Tracheal epithelial cell (primary cell): ENCODE measurements around the gene CARNS1. TPM values are rescaled to one million over a fixed set of nuclear protein-coding genes. Genes with fewer than 3 reads are reported as not detected.

Experiments used
- total RNA-seq: library from RNA; depleted of rRNA; stranded (reverse); fragments of >200 nt; gene quantifications from 2 replicates; pipeline ENCODE4 v1.2.1, GENCODE V29; 2014

The CARNS1 gene
- total RNA-seq, result 0.24 TPM in 1 of 2 replicates, not detected in the other

DNA sequence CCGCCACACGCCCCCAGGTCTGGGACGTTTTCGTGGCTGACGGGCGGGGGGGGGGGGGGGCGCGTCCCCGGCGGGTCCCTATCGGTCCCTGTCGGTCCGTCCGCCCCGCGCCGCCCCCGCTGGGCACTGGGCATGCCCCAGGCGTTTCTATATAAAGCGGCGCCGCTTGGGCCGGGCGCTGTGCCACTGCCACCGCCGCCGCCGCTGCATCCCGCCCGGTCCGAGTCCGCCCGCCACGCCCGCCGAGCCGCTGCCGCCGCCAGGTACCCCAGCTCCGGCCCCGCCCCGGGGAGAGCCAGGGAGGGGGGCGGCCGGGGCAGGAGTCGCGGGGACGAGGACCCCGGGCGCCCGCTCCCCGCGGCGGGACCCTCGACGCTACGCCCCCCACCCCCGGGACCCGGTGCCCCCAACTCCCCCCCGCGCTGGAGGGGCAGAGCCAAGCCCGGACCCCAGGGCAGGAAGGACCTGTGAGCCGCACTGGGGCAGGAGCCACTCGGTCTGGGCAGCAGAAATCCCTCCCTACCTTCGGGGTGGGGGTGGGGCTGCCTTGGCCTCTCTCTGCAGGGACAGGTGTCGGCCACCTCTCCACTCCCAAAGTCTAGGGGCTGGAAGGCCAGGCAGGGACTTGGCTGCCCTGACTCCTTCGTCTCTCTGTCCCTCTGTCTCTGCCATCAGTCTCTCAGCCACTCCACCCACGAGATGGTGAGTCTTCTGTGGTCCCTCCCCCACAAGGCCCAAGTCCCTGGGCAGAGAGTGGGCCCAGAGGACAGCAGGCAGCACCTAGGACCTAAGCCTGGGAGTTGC, at the start of gene CARNS1:
Gene CARNS1 (plus strand): TSS at position 178 of the 804 bp plus-strand sequence. CDS start 522 bp downstream, at position 700.

DNA sequence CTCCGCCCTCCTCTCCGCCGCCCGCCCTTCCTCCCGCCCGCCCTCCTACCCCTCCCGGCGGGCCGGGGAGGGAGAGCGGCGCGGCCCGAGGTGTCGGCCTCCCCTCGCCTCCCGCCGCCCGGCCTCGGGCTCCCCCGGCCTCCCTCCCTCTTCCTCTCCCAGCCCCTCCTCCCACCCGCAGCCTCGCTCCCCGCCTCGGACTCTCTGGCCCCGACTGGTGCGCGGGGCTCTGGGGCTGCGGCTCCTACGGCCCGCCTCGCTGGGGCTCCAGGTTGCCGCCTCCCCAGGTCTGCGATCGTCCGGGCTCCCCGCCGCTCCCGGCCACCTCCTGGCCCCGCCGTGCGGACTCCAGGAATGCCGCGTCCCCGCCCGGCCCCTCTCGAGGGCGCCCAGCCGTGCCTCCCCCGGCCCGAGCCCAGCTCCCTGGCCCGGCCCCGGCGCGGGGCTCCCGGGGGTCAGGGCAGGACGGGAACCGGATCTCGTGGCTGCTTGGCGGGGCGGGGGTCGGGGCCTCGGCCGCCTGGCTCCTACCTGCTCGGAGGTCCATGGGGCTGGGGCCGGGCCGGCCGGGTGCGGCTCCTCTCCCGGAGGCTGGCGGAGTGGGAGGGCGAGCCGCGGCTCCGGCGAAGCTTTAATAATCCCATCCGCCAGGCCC, 42.4 kb upstream of the CARNS1 start, which contains the start of gene CLCF1:
Gene CLCF1 (minus strand): TSS at position 606 of the 655 bp plus-strand sequence. CDS start 59 bp downstream, at position 547.

GRCh38 chr11:67391304-67392182, 23.9 kb upstream of the CARNS1 start, which contains the start of gene RAD9A:
Gene RAD9A (plus strand): TSS chr11:67391986. CDS start chr11:67392045, 59 bp downstream.

DNA sequence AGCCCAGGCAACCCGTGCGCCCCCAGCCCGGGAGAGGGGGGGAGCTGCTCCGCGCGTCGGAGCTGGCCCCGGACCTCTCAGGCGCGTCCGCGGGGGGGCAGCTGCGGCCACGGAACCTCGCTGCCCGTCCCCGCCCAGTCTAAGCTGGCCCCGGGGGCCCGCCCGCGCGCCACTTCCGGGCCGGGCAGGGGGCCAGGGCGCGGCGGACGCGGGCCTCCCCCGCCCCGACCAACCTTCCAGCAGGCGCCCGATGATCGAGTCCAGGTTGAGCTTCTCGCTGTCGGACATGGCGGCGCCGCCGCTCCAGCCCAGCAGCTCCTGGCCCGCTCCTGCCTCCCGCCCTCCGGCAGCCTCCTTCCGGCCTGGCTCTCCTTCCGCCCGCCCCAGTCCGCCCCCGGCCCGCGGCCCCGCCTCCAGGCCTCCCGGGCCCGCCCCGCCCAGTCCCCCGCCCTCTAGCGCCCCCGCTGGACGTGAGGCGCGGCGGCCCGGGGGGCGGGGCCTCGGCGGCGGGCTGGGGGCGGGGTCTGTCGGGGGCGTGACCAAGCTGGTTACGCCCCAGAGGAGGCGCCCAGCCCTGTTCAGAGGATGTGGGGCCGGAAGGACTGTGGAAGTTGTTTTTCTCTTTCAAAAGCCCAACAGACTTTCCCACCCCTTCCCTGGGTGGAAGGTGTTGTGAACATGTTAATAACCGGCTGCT, 13.8 kb upstream of the CARNS1 start, which contains the start of gene PPP1CA:
Gene PPP1CA (minus strand): TSS at position 364 of the 697 bp plus-strand sequence. CDS start 76 bp downstream, at position 288.

GRCh38 chr11:67428052-67429001, 12.8 kb downstream of the CARNS1 start, which contains the start of gene RPS6KB2:
Gene RPS6KB2 (plus strand): TSS chr11:67428494. CDS start chr11:67428546, 52 bp downstream.

GRCh38 chr11:67437082-67437808, 21.8 kb downstream of the CARNS1 start, which contains the start of gene PTPRCAP:
Gene PTPRCAP (minus strand): TSS chr11:67437682. CDS start chr11:67437619, 63 bp downstream.

DNA sequence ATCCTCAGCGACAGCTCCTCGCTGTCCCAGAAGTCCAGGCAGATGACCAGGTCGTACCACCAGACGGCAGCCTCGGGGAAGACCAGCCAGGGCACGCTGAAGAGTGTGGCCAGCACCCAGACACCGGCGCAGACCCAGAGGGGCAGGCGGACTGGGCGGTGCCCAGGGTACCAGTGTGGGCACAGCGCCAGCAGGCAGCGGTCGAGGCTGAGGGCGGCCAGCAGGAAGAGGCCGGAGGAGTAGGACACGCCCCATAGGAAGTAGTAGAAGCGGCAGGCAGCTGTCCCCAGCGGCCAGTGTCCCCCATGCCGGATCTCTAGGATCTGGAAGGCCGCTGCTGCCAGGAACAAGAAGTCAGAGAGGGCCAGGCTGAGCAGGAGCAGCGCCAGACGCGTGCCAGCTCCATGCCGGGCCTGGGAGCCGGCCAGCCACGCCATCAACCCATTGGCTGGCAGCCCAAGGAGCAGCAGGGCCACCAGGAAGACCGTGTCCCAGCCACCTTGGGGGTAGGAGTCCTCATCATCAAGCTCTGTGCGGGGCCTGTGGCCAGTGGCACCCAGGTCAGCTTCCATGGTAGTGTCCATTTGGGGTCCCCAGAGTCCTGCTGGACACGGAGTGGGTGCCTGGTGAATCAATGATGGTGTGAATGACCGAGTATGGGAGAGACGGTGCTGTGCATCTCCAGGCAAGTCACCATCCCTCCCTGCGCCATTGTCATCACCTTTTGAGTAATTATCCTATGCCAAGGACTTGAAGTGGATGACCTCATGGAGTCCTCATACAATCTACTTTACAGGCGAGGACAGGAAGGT, 36.9 kb downstream of the CARNS1 start, which contains the start of gene GPR152:
Gene GPR152 (minus strand): TSS at position 589 of the 812 bp plus-strand sequence. CDS start 5 bp downstream, at position 584.

DNA sequence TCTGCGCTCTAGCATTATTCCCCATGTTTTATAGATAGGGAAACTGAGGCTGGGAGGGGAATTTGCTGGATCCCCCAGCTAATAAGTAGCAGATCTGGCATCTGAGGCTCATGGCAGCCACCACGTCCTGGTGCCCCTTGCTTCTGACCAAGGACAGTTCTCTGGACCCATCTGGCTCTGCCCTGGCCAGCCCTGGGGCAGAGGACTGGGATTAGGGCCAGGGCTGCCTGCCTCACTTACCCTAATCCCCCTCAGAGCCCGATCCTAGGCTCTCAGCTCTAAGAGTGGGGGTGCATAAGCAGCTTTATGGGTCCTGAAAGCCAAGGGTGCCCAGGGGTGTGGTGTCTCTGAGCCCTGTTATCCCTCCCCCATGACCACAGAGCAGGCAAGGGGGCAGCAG, 39.6 kb downstream of the CARNS1 start, which contains the start of gene CABP4:
Gene CABP4 (plus strand): TSS at position 301 of the 400 bp plus-strand sequence. CDS start 70 bp downstream, at position 371.

DNA sequence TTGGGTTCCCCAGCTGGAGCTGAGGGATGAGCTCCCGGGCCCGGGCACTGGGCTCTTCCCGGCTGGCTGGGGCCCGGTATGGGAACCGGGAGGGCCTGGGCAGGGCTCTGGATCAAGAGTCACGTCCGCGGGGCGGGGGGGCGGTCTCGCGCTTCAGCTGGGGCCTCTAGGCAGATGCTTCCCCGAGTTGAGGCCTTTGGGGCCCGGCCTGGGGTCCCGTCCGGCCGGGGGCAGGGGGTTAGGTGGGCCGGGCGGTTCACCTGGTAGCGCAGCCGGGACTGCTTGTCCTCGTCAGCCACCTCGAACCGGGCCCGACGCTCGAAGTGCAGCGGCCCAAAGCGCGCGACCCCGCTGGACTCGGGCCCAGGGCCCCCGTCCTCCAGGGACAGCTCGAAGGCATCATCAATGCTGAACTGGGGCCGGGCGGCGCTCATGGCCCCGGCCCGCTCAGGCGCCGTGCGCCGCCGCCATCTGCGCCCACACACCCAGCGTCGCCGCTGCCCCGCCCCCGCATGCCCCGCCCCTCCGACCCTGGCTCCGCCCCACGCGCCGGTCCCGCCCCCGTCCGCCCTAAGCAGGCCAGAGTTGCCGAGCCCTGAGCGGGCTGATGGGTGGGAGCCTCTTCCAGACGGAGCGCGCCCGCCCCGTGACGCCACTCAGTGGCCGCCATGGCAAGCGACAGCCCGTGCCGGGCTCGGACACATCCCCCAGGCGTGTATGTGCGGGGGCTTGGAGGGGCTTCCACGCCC, 53.5 kb downstream of the CARNS1 start, which contains the start of gene TMEM134:
Gene TMEM134 (minus strand): TSS at position 493 of the 749 bp plus-strand sequence. CDS start 59 bp downstream, at position 434.

Other genes starting within 250 kb of the CARNS1 start
- gene GRK2, start 149.2 kb upstream of the CARNS1 start, total RNA-seq, result 49.9 and 64.4 TPM in 2 replicates
- gene ANKRD13D, start 126.4 kb upstream of the CARNS1 start, total RNA-seq, result 36.9 and 39.9 TPM in 2 replicates
- gene SSH3, start 112.1 kb upstream of the CARNS1 start, total RNA-seq, result 36.6 and 69.7 TPM in 2 replicates
- gene POLD4, start 62.1 kb upstream of the CARNS1 start, total RNA-seq, result 60.0 and 71.2 TPM in 2 replicates
- 3.0 and 8.9 TPM in 2 replicates for gene CLCF1, start 42.1 kb upstream of the CARNS1 start, total RNA-seq
- 8.7 TPM in 2 replicates for gene RAD9A, start 23.7 kb upstream of the CARNS1 start, total RNA-seq
- gene PPP1CA, start 13.8 kb upstream of the CARNS1 start, total RNA-seq, result 206 and 244 TPM in 2 replicates
- not detected in 2 replicates for gene TBC1D10C, start 11.6 kb upstream of the CARNS1 start, total RNA-seq
- gene RPS6KB2, start 12.8 kb downstream of the CARNS1 start, total RNA-seq, result 43.9 and 55.4 TPM in 2 replicates
- 0.24 TPM in 1 of 2 replicates, not detected in the other for gene PTPRCAP, start 22.0 kb downstream of the CARNS1 start, total RNA-seq
- gene CORO1B, start 27.8 kb downstream of the CARNS1 start, total RNA-seq, result 140 and 158 TPM in 2 replicates
- gene GPR152, start 37.1 kb downstream of the CARNS1 start, total RNA-seq, result not detected in 2 replicates
- under 0.01 TPM in 1 of 2 replicates, not detected in the other for gene CABP4, start 39.7 kb downstream of the CARNS1 start, total RNA-seq
- gene TMEM134, start 53.6 kb downstream of the CARNS1 start, total RNA-seq, result 20.9 and 37.6 TPM in 2 replicates
- 76.7 and 89.2 TPM in 2 replicates for gene AIP, start 67.3 kb downstream of the CARNS1 start, total RNA-seq
- 29.2 and 33.3 TPM in 2 replicates for gene PITPNM1, start 89.7 kb downstream of the CARNS1 start, total RNA-seq
- 17.1 and 18.5 TPM in 2 replicates for gene CDK2AP2, start 92.5 kb downstream of the CARNS1 start, total RNA-seq
- gene CABP2, start 107.8 kb downstream of the CARNS1 start, total RNA-seq, result not detected in 2 replicates
- gene GSTP1, start 168.1 kb downstream of the CARNS1 start, total RNA-seq, result 3,881 and 7,825 TPM in 2 replicates
- gene NDUFV1, start 191.3 kb downstream of the CARNS1 start, total RNA-seq, result 162 and 236 TPM in 2 replicates
- 10.6 and 14.7 TPM in 2 replicates for gene NUDT8, start 214.3 kb downstream of the CARNS1 start, total RNA-seq
- not detected in 2 replicates for gene TBX10, start 224.1 kb downstream of the CARNS1 start, total RNA-seq
- not detected in 2 replicates for gene ACY3, start 235.1 kb downstream of the CARNS1 start, total RNA-seq